ENCODE data around the gene OR5H6.
"Not testable (repeated sequence)": the region's sequence is repeated elsewhere in the genome, so short reads cannot be mapped to it uniquely, and the experiment has no call there.

Gene OR5H6

DNA sequence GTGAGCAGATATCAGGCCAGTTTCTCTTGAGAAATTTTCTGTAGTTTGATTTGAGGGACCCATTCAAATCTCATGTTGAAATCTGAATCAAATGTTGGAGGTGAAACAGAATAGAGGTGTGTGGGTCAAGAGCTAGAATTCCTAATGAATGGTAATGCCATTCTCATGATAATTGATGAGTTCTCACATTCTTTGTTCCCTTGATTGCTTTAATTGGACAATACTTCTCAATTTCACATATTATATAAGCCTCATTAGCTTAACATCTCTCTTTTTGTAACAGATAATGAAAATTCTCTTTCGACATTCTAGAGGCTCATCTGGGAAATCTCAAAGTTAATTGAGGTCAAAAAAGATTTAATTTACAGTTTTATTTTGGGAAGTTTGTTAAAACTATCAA, 21.9 kb upstream of the OR5H6 start:
- no peak for DNase-seq (ENCODE audit: low spot score)
- TF ChIP-seq CTCF (conservative IDR thresholded peaks at IDR 0.05; ENCODE audit: low read depth), result no peak
- H3K27ac ChIP-seq, result no peak overlapping the region
- CTCF ChIA-PET, result no interaction called here
- POLR2A ChIA-PET (ENCODE audit: low non-redundant PET), result no interaction called here

DNA sequence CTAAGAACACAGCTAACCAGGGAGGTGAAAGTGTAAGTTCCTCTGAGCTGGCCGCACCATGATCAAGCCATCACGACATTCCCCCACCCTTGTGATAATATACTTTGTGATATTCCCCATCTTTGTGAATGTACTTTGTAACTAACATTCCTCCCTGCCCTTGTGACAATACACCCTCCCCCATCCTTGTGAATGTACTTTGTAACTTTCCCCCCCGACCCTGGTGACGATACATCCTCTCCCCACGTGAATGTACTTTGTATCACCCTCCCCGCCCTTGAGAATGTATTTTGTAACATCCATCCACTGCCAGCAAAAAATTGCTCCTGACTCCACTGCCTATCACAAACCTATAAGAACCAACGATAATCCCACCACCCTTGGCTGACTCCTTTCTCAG, 20.2 kb upstream of the OR5H6 start:
- ChIA-PET CTCF (no interaction called here), POLR2A (ENCODE audit: low non-redundant PET) (no interaction called here)
- no peak overlapping the region for H3K27ac ChIP-seq
- no peak for TF ChIP-seq CTCF (conservative IDR thresholded peaks at IDR 0.05; ENCODE audit: low read depth)
- no peak for DNase-seq (ENCODE audit: low spot score)

- TF ChIP-seq CTCF (conservative IDR thresholded peaks at IDR 0.05; ENCODE audit: low read depth), result no peak
- DNase-seq (ENCODE audit: low spot score), result no peak
- H3K27ac ChIP-seq, result no peak overlapping the region
- POLR2A ChIA-PET (ENCODE audit: low non-redundant PET), result no interaction called here
- CTCF ChIA-PET, result interaction anchor here (0.6 kb wide), 1 partner anchor 1618 kb away, joined by 3 read pairs; no protein-coding TSS in a partner anchor
Measured at GRCh38 chr3:98246142-98246541, 17.9 kb upstream of the OR5H6 start.

- POLR2A ChIA-PET (ENCODE audit: low non-redundant PET); H3K27ac ChIP-seq; DNase-seq (ENCODE audit: low spot score); CTCF ChIA-PET: not testable (repeated sequence)
Measured at GRCh38 chr3:98256026-98256425, 8.0 kb upstream of the OR5H6 start.

- no peak overlapping the region for H3K27ac ChIP-seq
- DNase-seq (ENCODE audit: low spot score), result no peak
- CTCF ChIA-PET, result no interaction called here
- POLR2A ChIA-PET (ENCODE audit: low non-redundant PET), result no interaction called here
- TF ChIP-seq CTCF (conservative IDR thresholded peaks at IDR 0.05; ENCODE audit: low read depth), result no peak
Measured at GRCh38 chr3:98259707-98260106, 4.3 kb upstream of the OR5H6 start.

- CTCF ChIA-PET, result interaction anchor here (0.6 kb wide), 1 partner anchor 235 kb away, joined by 3 read pairs; no protein-coding TSS in a partner anchor
- no peak overlapping the region for H3K27ac ChIP-seq
- no peak for TF ChIP-seq CTCF (conservative IDR thresholded peaks at IDR 0.05; ENCODE audit: low read depth)
- POLR2A ChIA-PET (ENCODE audit: low non-redundant PET), result no interaction called here
- DNase-seq (ENCODE audit: low spot score), result no peak
Measured at GRCh38 chr3:98262046-98262445, 2.0 kb upstream of the OR5H6 start.

- DNase-seq (ENCODE audit: low spot score), result no peak
- ChIA-PET CTCF (interaction anchor here (0.7 kb wide), 1 partner anchor 146 kb away, joined by 3 read pairs; no protein-coding TSS in a partner anchor), POLR2A (ENCODE audit: low non-redundant PET) (no interaction called here)
- no peak overlapping the region for H3K27ac ChIP-seq
- TF ChIP-seq CTCF (conservative IDR thresholded peaks at IDR 0.05; ENCODE audit: low read depth), result no peak
Measured at GRCh38 chr3:98269846-98270245, 5.8 kb downstream of the OR5H6 start.

All from RWPE1 (cell line).